Left renal pelvis (tissue), 4 donors: ENCODE data around the gene TUBGCP6. TPM values are rescaled to one million over a fixed set of nuclear protein-coding genes. Genes with fewer than 3 reads are reported as not detected.

ENCODE experiments used
- DNase-seq, 4 donors: peaks; one replicate each; pipeline ENCODE4 v3.0.0-alpha.2; 2013; ENCODE audit warnings: low read depth in 4 of 4, low spot score in 3 of 4
- polyA plus RNA-seq, 4 donors: library from polyadenylated mRNA; unstranded; fragments of 120-200 nt; gene quantifications; one replicate each; pipeline ENCODE4 v1.2.1, GENCODE V29; 2013; ENCODE audit not compliant: insufficient read length in 4 of 4

The TUBGCP6 gene
- polyA plus RNA-seq, 4 donors = 24.2 to 47.3 (median 34.6) TPM

- no peak for DNase-seq
These were observed 44.9 kb downstream of the TUBGCP6 start for GRCh38 chr22:50199829-50200460.

DNA sequence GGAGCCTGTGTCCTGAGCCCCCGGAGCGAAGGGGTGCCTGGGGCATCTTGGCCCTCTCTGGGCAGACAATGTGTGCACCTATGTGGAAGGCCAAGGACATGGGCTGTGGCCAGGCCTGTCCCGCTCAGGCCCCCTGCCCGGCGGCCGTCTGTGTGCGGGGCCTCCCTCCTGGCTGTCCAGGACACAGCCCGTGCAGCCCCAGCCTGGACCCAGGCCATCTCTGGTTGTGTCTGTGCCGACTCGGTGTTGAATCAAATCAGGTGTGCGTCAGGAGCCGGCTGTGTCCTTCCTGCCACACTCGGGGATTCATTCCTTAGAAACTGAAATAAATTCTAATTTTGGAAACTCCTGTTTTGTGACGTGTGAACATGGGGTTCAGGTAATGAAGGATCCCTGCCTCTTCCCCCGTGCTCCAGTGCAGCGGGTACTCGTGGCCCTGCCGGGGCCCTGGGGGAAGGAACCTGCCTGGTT is 45.5 kb downstream of the TUBGCP6 start:
- no peak for DNase-seq

- DNase-seq = no peak
These were observed 46.2 kb downstream of the TUBGCP6 start for GRCh38 chr22:50198624-50199017.

DNA sequence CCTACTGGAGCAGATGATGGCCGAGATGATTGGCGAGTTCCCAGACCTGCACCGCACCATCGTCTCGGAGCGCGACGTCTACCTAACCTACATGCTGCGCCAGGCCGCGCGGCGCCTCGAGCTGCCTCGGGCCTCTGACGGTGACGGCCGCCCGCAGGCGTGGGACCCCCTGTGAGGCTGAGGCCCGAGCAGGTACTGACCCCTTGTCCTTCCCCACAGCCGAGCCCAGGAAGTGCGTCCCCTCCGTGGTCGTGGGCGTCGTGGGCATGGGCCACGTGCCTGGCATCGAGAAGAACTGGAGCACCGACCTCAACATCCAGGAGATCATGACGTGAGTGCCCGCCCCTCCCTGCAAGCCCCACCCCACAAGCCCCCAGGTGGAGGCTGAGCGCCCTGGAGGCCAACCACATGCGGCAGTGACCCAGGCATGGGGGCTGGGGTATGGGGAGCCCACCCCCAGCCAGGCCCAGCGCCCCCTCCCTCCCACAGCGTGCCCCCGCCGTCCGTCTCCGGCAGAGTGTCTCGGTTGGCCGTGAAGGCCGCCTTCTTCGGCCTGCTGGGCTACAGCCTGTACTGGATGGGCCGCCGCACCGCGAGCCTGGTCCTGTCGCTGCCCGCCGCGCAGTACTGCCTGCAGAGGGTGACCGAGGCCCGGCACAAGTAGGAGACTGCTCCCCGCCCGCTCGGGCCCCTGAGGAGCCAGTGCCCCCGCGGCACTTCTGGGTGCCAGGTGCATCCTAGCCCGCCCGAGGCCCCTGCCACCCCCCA is 46.8 kb downstream of the TUBGCP6 start:
- no peak for DNase-seq

GRCh38 chr22:50197000-50197800 is 47.6 kb downstream of the TUBGCP6 start:
- DNase-seq = no peak

DNA sequence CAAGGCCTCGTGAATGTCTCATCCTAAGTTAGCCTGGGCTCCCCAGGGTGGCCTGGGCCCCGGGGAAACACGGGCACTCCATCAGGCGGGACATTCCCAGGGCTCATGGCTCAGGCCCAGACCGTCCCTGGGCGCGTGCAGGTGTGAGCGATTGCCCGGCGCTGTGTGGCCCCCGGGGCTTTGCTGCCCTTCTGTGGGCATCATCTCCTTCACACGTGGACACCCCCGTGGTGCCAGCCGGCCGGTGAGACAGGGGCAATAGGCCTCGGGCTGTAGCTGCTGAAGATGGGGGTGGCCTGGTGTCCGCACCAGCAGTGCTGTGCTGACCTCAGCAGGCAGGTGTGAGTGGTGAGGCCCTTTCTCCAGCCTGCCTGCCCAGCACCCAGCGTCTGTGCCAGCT is 48.6 kb downstream of the TUBGCP6 start:
- DNase-seq = no peak

- no peak for DNase-seq
These were observed 50.6 kb downstream of the TUBGCP6 start for GRCh38 chr22:50194037-50194805.

DNA sequence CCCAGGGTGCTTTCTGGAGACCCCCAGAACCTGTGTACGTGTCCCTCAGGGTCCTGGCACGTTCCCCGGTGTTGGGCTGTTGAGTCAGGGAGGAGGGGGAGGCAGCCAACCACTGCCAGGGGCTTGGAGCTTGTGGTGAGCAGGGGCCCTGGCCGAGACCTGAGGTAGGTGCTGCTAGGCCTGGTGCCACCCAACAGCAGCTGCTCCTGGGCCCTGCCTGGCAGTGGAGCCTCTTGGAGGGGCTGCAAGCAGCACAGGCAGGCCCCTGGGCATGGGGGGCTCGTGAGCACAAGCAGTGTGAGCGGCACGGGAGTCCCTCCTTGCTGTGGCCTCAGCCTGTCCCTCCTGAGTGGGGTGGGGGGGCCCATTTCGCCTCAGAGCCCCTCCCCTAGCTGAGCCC is 51.2 kb downstream of the TUBGCP6 start:
- no peak for DNase-seq

GRCh38 chr22:50192436-50193204 is 52.2 kb downstream of the TUBGCP6 start:
- no peak for DNase-seq

GRCh38 chr22:50190941-50191741 is 53.7 kb downstream of the TUBGCP6 start:
- DNase-seq = no peak

- DNase-seq = peak in 1 of 4 donors; percentile 32
These were observed 54.5 kb downstream of the TUBGCP6 start for GRCh38 chr22:50190182-50190940.

DNA sequence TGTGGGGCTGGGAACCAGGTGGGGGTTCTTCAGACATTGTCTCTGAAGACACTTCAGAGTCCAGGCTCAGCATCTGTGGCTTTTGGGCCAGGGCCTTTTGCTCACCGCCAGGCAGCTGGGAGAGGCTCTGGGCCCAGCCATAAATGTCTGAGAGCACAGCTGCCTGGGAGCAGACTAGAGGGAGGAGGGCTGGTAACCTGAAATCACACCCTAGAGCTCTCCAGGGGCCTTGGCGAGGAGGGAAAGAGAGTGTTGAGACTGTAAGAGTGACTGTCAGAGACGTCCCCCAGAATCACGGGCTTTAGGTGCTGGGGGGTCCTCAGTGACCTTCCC is 55.0 kb downstream of the TUBGCP6 start:
- no peak for DNase-seq

DNA sequence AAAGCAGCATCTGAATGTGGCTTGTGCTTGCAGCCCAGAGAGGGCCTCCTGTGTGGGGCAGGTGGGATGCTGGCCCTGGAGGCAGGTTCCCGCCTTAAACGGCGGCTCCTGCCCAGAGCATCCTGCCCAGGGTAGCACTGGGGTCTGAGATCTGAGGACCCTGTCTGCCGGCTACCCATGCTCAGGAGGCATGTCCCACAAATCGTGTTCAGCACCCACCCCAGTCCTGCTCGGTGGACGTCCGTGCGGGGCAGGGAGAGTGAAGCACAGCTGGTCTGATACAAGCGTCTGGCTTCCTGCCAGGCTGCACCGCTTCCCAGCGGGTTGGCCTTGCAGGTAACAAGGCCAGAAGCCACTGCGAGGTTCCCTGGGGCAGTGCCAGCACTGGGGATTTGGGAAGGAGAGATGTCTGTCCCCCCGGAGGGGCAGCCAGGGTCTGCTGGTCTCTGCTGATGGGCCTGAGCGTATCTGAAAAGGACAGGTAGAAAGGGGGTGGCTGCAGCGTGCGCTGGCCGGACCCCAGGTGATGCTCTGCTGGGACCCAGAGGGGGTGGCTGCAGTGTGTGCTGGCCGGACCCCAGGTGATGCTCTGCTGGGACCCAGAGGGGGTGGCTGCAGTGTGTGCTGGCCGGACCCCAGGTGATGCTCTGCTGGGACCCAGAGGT is 55.5 kb downstream of the TUBGCP6 start:
- no peak for DNase-seq

DNA sequence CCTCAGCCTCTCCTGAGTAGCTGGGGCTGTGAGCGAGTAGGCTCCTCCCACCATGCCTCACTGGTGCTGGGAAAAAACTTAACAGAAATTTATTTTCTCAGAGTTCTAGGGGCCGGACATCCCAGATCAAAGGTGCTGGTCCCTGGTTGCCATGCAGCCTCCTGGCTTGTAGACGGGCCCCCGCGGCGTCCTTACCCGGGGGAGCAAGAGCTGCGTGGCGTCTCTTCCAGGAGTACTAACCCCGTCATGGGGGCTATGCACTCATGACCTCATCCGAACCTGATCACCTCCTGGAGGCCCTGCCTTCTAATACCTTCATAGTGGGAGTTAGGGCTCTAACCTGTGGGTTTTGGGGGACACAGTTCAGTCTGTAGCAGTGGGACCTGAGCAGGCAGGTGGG is 56.5 kb downstream of the TUBGCP6 start:
- DNase-seq = no peak

DNA sequence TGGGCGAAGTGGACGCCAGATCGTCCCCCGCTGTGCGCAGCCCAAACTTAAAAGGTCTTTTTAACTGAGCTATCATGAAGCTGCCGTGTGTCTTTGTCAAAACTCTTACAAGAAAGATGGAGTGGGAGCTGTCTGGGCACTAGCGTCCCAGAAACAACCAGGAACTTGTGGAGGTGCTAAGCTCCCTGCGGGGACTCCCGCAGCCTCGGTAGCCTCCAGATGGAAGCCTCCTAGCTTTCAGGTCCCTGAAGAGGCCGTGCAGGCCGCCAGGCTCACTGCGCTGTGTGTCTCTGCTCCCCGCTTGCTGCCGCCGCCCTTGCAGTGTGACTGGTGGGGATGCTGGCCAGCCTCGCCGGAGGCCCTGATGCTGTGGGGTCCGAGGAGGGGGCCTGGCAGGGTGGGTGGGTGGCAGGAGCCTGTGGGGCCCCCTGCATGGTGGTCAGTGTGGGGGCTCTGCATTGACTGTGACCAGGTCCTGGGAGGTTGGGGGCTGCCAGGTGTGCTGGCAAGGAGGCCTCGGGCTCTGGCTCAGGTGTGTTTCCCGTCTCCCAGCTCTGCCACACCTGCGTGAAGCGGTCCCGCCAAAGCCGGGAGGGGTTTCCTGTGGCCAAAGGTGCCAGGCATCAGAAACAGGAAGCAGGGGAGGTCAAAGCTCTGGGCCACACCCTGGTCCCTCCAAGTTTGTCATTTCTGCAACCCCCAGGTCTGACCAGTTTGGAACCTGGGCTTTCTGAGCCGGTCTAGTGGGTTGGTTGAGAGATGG is 57.9 kb downstream of the TUBGCP6 start:
- no peak for DNase-seq

DNA sequence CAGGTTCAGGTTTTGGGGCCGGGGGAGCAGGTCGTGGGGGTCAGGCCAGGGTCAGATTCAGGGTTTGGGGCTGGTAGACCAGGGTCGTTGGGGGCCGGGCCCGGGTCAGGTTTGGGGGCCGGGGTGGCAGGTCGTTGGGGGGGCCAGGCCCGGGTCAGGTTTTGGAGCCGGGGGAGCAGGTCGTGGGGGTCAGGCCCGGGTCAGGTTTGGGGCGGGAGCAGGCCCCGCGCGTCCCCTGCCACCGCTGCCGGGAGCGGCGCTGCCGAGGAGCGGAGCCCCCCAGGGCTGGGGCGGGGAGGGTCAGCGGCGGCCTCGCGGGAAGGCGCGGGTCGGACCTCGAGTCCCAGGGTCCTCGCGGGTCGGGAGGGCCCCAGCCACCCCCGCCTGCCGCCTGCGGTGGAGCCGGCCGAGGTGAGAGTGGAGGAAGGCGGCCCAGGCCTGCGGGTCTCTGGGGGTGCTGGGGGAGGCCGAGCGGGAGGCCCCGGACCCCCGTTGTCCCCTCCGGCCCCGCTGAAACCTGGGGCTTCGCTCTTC is 58.6 kb downstream of the TUBGCP6 start:
- DNase-seq = no peak
